Brain pericyte (primary cell): Measurements from ENCODE around the gene FRAT2.

ENCODE experiments used
- DNase-seq: peaks from one replicate; pipeline ENCODE4 v3.0.0-alpha.2; 2012; ENCODE audit warnings: low read depth, low spot score

FRAT2 gene, protein sequence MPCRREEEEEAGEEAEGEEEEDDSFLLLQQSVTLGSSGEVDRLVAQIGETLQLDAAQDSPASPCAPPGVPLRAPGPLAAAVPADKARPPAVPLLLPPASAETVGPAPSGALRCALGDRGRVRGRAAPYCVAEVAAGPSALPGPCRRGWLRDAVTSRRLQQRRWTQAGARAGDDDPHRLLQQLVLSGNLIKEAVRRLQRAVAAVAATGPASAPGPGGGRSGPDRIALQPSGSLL

GRCh38 chr10:97334370-97335175 is at the start of gene FRAT2:
FRAT2 (minus strand) TSS chr10:97334729; CDS start chr10:97334572, 157 bp downstream.
- DNase-seq = peak; percentile 81

GRCh38 chr10:97384156-97384555 is 49.6 kb upstream of the FRAT2 start:
- no peak for DNase-seq

DNA sequence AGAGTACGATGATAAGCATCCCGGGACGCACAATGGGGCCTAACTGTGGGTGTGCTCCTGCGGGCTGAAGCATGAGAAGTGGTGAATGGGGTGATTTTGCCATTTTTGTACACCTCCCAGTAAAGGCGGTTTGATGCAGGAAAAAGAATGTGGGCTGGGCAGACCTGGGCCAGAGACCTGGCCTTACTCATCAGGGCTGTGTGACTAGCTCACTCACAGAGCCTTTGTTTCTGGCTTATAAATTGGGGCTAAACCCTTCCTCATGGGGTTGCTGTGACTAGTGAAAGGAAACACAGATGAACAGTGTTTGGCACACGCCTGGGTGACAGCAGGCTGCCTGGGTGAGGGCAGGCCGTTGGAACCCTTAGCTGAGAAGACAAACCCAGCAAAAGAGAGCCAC is 48.6 kb upstream of the FRAT2 start:
- DNase-seq = no peak

GRCh38 chr10:97381626-97382025 is 47.1 kb upstream of the FRAT2 start:
- no peak for DNase-seq

GRCh38 chr10:97380516-97380915 is 46.0 kb upstream of the FRAT2 start:
- DNase-seq = no peak

- DNase-seq = no peak
Observed at GRCh38 chr10:97378933-97379921, 44.7 kb upstream of the FRAT2 start.

DNA sequence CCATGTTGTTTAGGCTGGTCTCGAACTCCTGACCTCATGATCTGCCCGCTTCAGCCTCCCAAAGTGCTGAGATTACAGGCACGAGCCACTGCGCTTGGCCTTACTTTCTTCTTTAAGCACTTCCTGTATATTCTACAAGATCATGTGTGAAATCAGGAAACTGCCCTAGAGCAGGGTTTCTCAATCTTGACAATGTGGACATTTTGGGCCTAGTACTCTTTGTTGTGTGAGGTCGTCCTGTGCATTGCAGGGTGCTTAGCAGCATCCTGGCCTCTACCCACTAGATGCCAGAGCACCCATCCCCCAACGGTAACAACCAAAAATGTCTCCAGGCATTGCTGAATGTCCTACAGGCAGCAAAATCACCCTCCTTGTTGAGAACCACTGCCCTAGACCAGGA is 41.9 kb upstream of the FRAT2 start:
- no peak for DNase-seq

DNA sequence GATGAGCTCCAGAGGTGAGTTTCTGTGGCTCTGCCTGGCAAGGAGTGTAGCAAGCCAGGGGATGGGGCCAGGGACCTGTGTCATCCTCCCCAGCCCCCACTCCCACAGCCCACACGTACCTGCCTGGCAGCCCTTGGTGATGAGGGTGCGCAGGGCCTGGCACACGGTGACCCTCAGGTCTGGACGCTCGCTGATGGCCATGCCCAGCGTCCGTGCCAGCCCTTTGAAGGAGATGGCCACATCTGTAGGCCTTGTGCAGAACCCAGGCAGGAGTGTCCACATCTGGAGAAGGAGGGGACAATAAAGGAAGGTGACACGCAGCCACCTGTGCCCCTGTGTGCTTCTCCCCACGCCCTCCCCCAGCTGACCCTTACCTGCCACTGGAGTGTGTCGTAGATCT is 38.9 kb upstream of the FRAT2 start:
- no peak for DNase-seq

DNA sequence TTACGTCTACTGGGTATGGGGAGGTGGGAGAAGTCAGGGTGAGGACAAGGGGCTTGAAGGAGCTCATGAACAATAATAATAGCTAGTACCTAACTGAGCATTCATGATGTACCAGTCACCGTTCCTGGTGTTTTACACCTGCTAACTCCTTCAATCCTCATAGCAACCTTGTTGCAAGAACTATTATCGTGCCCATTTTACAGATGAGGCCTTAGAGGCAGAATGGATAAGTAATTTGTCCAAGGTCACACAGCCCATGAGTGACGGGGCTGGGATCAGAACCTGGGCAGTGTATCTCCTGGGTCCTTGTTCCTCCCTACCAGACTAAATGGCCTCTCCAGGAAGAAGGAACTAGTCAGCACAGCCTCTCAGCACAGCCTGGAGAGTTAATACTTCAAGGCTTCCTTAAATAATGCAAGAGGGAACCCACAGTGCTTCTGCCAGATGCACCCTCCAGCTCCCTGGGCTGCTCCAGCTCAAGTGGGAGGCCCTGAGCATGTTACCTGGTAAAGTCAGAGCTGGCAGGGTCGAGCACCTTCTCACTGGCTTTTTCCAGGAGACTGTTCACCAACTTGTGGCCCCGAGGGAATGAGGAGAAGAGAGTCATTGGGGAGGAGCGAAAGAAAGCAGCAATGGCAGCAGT is 37.8 kb upstream of the FRAT2 start:
- DNase-seq = no peak

DNA sequence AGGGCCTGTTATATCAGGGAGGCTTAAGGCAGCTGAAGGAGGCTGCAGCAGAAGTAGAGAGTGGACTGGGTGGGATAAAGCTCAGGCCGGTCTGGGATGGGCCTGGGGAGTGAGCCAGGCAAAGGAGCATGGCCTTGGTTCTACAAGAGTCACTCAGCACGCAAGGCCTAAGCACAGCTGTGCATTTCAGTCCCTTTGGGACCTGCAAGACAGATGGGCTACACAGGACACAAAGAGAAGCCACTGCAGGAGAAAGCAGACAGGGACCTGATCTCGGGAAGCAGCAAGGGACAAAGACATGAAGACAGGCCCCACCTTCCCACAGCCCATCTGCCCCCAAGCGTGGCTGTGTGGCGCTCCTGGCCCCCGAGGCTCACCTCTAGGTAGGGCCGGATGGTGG is 37.2 kb upstream of the FRAT2 start:
- no peak for DNase-seq

- no peak for DNase-seq
Observed at GRCh38 chr10:97367126-97367649, 32.7 kb upstream of the FRAT2 start.

GRCh38 chr10:97366572-97366971 is 32.0 kb upstream of the FRAT2 start:
- DNase-seq = no peak

DNA sequence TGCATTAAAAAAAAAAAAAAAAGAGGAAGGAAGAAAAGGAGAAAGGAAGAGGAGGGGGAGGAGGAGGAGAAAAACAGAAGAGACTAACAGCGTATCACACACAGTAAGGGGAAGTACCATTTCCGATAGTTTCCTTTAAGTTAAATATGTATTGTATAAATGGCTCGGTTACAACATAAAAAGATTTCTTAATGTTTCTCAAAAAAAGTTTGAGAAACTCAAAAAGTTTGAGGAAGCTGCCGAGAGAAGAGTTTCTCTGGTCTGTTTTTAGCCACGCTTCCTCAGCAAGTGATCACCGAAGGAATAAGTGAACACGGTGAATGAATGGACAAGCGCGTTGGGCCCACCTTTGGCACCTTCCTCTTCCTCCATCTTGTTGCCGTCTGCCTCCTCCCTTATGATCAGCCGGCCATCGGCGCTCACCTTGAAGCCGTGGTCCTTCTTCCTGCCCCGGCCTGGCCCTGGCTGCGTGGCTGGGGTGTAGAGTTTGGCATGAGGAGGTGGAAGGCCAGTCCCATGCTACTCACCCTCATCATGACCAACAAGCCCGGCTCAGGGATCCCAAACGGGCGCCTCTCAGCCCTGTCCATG is 31.3 kb upstream of the FRAT2 start:
- no peak for DNase-seq

- DNase-seq = no peak
Observed at GRCh38 chr10:97363071-97363470, 28.5 kb upstream of the FRAT2 start.

DNA sequence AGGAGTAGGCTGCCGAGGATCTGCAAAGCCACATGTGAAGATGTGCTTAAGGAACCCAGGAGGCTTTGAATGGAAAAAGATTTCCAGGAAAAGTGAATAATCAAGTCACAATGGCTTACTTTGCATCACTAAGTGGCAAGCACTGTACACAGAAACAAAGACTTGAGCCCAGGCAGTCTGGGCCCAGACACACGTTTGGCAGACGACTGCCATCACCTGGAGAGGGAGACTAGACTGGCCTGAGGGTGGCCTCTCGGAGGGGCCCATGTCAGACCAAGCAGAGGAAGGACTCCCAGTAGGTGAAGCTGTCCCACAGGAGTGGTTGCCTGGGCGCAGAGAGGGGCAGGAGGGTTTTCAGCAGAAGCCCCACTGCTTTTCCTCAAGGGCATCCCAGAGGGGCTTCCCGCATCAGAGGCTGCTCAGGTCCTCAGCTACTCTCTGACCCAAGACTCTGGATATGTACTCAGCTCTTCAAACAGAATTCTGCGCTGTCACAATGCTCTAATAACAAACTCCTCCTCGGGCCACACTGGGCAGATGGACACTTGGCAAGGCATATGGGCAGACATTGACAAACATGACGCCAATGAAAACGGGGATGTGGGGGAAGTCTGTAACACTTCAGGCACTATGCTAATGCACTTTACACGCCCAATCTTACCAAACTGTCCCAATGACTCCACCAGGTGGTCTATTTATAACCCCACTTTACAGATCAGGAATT is 27.9 kb upstream of the FRAT2 start:
- DNase-seq = no peak

- DNase-seq = no peak
Observed at GRCh38 chr10:97361537-97361901, 27.0 kb upstream of the FRAT2 start.

DNA sequence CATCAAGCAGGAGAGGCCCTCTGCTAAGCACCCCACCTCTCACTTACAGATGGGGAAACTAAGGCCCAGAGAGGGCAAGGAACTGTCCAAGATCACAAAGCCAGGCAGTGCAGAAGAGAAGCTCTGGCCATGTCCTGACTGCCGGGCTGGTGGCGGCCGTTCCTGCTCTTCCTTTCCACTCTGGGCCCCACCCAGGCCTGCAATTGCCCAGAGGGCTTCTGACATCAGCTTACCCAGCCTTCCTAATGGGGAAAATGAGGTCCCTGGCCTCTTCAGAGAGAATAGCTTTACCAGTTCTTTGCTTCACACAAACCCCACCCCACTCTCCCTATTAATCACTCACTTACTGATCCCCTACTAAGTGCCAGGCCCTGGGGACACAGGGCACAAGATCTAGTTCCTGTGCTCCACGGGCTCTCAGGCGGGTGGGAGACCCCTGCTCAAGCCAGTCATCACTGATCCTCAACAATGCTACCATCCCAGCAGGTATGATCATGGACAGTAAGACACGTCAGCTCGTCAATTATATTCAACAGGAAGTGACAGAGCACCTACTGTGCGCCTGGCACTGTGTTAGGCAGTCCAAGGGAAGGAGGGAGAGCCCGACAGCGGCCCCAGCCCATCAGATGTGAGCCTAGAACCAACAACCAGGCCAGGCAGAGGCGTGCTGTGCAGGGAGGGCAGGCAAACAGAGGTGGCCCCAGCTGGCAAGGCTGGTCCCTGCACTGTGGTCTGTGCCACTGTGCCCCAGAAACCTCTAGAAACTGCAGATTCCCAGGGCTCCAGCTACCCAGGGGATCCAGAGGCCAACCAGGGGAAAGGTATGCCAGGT is 26.4 kb upstream of the FRAT2 start:
- no peak for DNase-seq

DNA sequence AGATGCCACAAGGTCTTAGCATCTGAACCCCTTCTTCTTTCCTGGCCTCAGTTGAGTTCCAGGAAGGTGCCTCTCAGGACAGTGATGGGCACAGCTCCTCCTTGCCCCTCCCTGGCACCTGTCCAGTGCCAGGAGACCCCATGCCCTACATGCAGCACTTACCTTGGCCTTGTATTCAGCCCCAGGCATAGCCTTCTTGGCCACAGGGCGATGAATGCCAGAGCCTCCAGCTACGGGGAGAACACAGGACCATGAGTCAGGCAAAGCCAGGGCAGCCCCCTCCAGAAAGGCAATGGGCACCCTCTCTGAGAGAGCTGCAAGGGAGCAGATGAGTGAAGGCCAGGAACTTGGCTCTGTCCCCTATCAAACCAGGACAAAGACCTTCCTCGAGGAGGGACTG is 24.3 kb upstream of the FRAT2 start:
- DNase-seq = no peak

DNA sequence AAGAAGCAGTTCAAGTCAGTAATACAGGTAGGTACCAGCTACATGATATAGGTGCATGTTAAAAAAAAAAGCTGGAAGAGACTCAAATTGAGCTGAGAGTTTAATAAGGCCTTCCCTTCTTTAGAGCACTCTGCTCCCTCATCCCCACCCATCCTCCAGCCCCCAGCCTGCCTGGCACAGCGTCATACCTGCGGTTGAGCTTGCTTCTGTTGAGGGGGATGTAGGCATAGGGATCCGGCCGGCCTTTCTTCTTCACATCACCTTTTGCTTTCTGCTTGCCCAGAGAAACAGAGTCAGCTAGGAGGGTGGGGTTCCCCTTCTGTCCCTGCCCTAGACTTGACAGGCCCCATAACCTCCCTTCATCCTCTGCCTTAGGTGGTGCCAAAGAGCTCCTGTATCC is 23.8 kb upstream of the FRAT2 start:
- no peak for DNase-seq
